K562 (cell line): ENCODE data around the gene BCAS3. TPM values are rescaled to one million over a fixed set of nuclear protein-coding genes. Genes with fewer than 3 reads are reported as not detected.

Experiments
- ATAC-seq: fragments of 200-7000 bp; cut with Tn5 transposase; 3 replicates; pipeline ENCODE4 v1.9.1; 2020; ENCODE audit warnings: moderate library complexity
- BruUV-seq: library from RNA; stranded (reverse); fragments of 400-500 nt; replicated peaks from 2 replicates; lab custom pipeline; 2021; lab: Mats Ljungman, UMichigan
- CTCF ChIA-PET: fragments of 300-600 bp; formaldehyde crosslinking; extraction: SDS; loops from one replicate; lab custom pipeline; 2021; ENCODE audit warnings: low intra/inter-chr PET ratio; lab: Yijun Ruan, JAX
- POLR2A ChIA-PET: fragments of 300-600, 350-650 bp; sonication (Branson Sonifier 250); formaldehyde crosslinking; extraction: SDS; loops from one replicate; lab custom pipeline; 2021; ENCODE audit warnings: antibody characterized with exemption, inconsistent platforms; lab: Yijun Ruan, JAX
- DNase-seq, 4 experiments: peaks; one replicate each; pipeline versions ENCODE4 v3.0.0 to v3.0.0-alpha.2; 2011 to 2018; ENCODE audit warnings: low spot score in 3 of 4, mixed read lengths in 3 of 4; ENCODE audit errors: extremely low read depth in 1 of 4
- FAIRE-seq: peaks from 2 replicates; lab custom pipeline; 2011; peaks lifted over from hg19 to GRCh38; lab: Jason Lieb, UNC
- H2AFZ ChIP-seq: 2 replicates; pipeline ENCODE4 v1.6.0; 2011; ENCODE audit warnings: low read depth, low read length, control low read depth, inconsistent platforms
- H3K27ac ChIP-seq: fragments of 200-600 bp; 3 replicates; pipeline ENCODE4 v1.8.0; 2011; ENCODE audit warnings: low read depth, mild to moderate bottlenecking, control low read depth, inconsistent platforms, low read length, moderate library complexity, mixed read lengths; ENCODE audit errors: extremely low read depth
- H3K27me3 ChIP-seq, 2 experiments: fragments of 300-600 bp in 1 of 2; 2 replicates in 1 of 2; 3 replicates in 1 of 2; pipeline versions ENCODE4 v1.6.0 to v1.8.0; 2011; ENCODE audit warnings: inconsistent platforms in 2 of 2, low read length in 2 of 2, mild to moderate bottlenecking in 1 of 2, mixed read lengths in 1 of 2, moderate library complexity in 1 of 2; ENCODE audit not compliant: control insufficient read depth in 2 of 2, insufficient read depth in 2 of 2
- H3K36me3 ChIP-seq: fragments of 300-600 bp; 3 replicates; pipeline ENCODE4 v1.8.0; 2011; ENCODE audit warnings: mild to moderate bottlenecking, low read length, inconsistent platforms; ENCODE audit not compliant: control insufficient read depth, insufficient read depth
- H3K4me1 ChIP-seq, 2 experiments: fragments of 200-600 bp in 1 of 2; replicated peaks in 1 of 2; 2 replicates in 1 of 2; 3 replicates in 1 of 2; pipeline versions ENCODE4 v1.5.1 to v1.8.0; 2011; ENCODE audit warnings: inconsistent platforms in 2 of 2, low read length in 2 of 2, mild to moderate bottlenecking in 1 of 2, mixed read lengths in 1 of 2, moderate library complexity in 1 of 2; ENCODE audit not compliant: control insufficient read depth in 2 of 2, insufficient read depth in 2 of 2
- H3K4me2 ChIP-seq: 2 replicates; pipeline ENCODE4 v1.6.1; 2011; ENCODE audit warnings: low read length, control low read depth, inconsistent platforms, mixed read lengths; ENCODE audit not compliant: insufficient read depth
- H3K4me3 ChIP-seq: fragments of 200-600 bp; sonication (generic), shearing (Covaris generic); 2 replicates; pipeline ENCODE4 v1.5.1; 2016; ENCODE audit warnings: control low read depth, inconsistent platforms
- H3K79me2 ChIP-seq: fragments of 200-600 bp; 3 replicates; pipeline ENCODE4 v1.8.0; 2011; ENCODE audit warnings: low read length, inconsistent platforms; ENCODE audit not compliant: control insufficient read depth, insufficient read depth
- H3K9ac ChIP-seq, 2 experiments: 2 replicates each; pipeline versions ENCODE4 v1.6.0 to v1.6.1; 2011; ENCODE audit warnings: low read depth in 2 of 2, low read length in 2 of 2, control low read depth in 1 of 2, inconsistent platforms in 1 of 2, mild to moderate bottlenecking in 1 of 2, mixed read lengths in 1 of 2; ENCODE audit not compliant: insufficient read depth in 1 of 2
- H3K9me1 ChIP-seq: one replicate; pipeline ENCODE4 v1.6.0; 2011; ENCODE audit warnings: inconsistent platforms, mild to moderate bottlenecking, low read length, moderate library complexity; ENCODE audit not compliant: control insufficient read depth, insufficient read depth
- H3K9me3 ChIP-seq: replicated peaks from 2 replicates; pipeline ENCODE4 v1.5.1; 2011; ENCODE audit warnings: low read depth, low read length, inconsistent platforms; ENCODE audit not compliant: control insufficient read depth, insufficient read depth
- H4K20me1 ChIP-seq: replicated peaks from 2 replicates; pipeline ENCODE4 v1.6.1; 2011; ENCODE audit warnings: low read length, inconsistent platforms, mixed read lengths; ENCODE audit not compliant: control insufficient read depth, insufficient read depth
- NFE2L1 ChIP-seq: fragments of 450-650 bp; IDR thresholded peaks from 2 replicates; pipeline ENCODE4 v1.6.1; 2016; ENCODE audit warnings: missing genetic modification characterization, low read depth, mild to moderate bottlenecking, missing compliant biosample characterization, moderate library complexity, borderline replicate concordance
- NFIC ChIP-seq: fragments of 450-650 bp; IDR thresholded peaks from 2 replicates; pipeline ENCODE4 v1.6.1; 2017; ENCODE audit warnings: mild to moderate bottlenecking, inconsistent platforms
- WGBS: fragments of 100-300 bp; shearing (Covaris generic); methylation state at CpG from one replicate; pipeline ENCODE4 v1.1.6; 2016; ENCODE audit warnings: low coverage, mixed read lengths; ENCODE audit not compliant: insufficient coverage; ENCODE audit errors: missing lambda C conversion rate; 5-methylcytosine and 5-hydroxymethylcytosine counted together
- in situ Hi-C: fragments of 300-500 bp; cut with MboI; formaldehyde crosslinking; loops from 4 replicates; pipeline ENCODE4 v1.15.0; 2018; ENCODE audit warnings: inconsistent platforms, mixed read lengths
- intact Hi-C: fragments of 100-400 bp; cut with micrococcal nuclease; formaldehyde crosslinking; loops from 2 replicates; pipeline ENCODE4 v1.14.2; 2022
- polyA plus RNA-seq, 8 experiments: library from polyadenylated mRNA; depleted of rRNA in 4 of 8; stranded (reverse) in 5 of 8; unstranded in 3 of 8; fragments of >200 nt; fragmentation: Nextera tagmentation in 2 of 8; fragmentation: Illumina TruSeq in 1 of 8; extraction: Ambion mirVana in 2 of 8; extraction: Trizol in 1 of 8; gene quantifications; 2 replicates each; pipeline versions ENCODE4 v1.2.1 to v1.2.3, GENCODE V29; 2011 to 2014; ENCODE audit warnings: inconsistent platforms in 1 of 8, missing spikeins in 1 of 8
- total RNA-seq, 7 experiments: library from RNA; depleted of rRNA in 6 of 7; stranded (reverse); fragments of >200 nt in 6 of 7; fragmentation: Illumina TruSeq in 2 of 7; extraction: Trizol in 2 of 7; gene quantifications; 2 replicates each; pipeline versions ENCODE4 v1.2.1 to v1.2.3, GENCODE V29; 2011 to 2021; ENCODE audit warnings: low replicate concordance in 1 of 7
- TF ChIP-seq, protein P1 (sequence below), 3 experiments: fragments of 200-800 bp in 1 of 3; fragments of 250-450 bp in 1 of 3; fragments of 450-650 bp in 1 of 3; sonication (Bioruptor Pico) in 1 of 3; sonication (Bioruptor generic) in 1 of 3; formaldehyde crosslinking in 1 of 3; IDR thresholded peaks; 2 replicates each; pipeline versions ENCODE4 v1.6.1 to v1.8.0; 2016 to 2022; ENCODE audit warnings: mild to moderate bottlenecking in 2 of 3, missing genetic modification characterization in 2 of 3, missing compliant biosample characterization in 1 of 3, moderate library complexity in 1 of 3
- TF ChIP-seq, protein P2 (sequence below): fragments of 200-800 bp; sonication (Bioruptor generic); IDR thresholded peaks from 2 replicates; pipeline ENCODE4 v1.6.1; 2016; ENCODE audit warnings: missing genetic modification characterization, missing compliant biosample characterization

The BCAS3 gene
- total and polyA plus RNA-seq, 9 of the 15 experiments (the other 6 are each of a cell fraction or from before 2014, with no cell fraction given), result 1.9 to 5.5 (median 3.5) TPM

DNA sequence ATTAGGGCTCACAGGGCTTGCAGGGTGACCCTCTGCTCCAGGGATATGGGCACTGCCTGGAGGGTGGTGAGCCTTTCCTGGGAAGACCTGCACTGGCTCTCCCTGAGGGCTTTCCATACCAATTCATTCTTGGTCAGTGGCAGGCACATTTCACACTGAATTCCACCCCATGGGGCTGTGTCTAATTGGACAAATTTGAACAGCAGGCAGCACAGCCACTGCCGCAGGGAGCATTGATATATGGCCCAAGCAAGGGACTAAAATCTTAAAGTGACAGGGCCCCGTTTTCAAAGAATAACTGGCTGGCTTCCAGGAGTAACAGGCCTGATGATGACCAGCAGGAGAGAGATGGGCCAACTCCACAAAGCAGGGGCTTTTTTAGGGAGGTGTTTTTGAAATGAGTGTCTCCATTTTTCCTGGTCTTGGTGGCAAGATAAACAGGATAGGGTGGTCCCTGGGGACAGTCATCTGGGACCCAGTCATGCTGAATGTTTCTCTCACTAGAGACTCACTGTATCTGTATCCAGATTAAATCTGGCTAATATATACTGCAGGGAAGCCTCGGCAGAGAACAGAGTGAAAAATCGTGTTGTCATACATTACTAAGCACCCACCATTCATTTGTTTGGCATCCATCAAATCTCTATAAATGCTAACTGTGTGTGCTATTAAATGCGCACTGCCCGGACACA lies 647.9 kb downstream of the BCAS3 start:
- CTCF ChIA-PET, result no interaction called here
- no peak for FAIRE-seq
- H3K36me3 ChIP-seq, result no peaks in the 10 kb centered on the region
- no peak overlapping the region for H3K4me3 ChIP-seq
- H4K20me1 ChIP-seq, result no peaks in the 10 kb centered on the region; the same call in 1 of the 2 replicates
- H3K9me1 ChIP-seq, result no peaks in the 10 kb centered on the region
- no peak overlapping the region for H2AFZ ChIP-seq
- no peaks in the 10 kb centered on the region for H3K79me2 ChIP-seq
- TF ChIP-seq NFIC, result 0 out of 2 replicates have a peak, but pooled peaks have one; percentile 21
- no peak for TF ChIP-seq NFE2L1 (tag)
- TF ChIP-seq, all 486 proteins: peak for 1
- peaks cover 22 to 26% of the 10 kb centered on the region in 2 experiments for H3K27me3 ChIP-seq
- POLR2A ChIA-PET, result no interaction called here
- WGBS, result 1% methylated on average over 6 of the region's 6 CpGs
- no peak overlapping the region for H3K4me2 ChIP-seq
- in situ Hi-C loops (no loop called here), intact Hi-C loops (no loop called here)
- ATAC-seq, result no peak
- no peak overlapping the region for H3K27ac ChIP-seq
- no peak overlapping the region for H3K9ac ChIP-seq
- DNase-seq, result no peak
- H3K9me3 ChIP-seq, result no peaks in the 10 kb centered on the region
- BruUV-seq, result no TSS peak
- no peaks in the 10 kb centered on the region for H3K4me1 ChIP-seq

DNA sequence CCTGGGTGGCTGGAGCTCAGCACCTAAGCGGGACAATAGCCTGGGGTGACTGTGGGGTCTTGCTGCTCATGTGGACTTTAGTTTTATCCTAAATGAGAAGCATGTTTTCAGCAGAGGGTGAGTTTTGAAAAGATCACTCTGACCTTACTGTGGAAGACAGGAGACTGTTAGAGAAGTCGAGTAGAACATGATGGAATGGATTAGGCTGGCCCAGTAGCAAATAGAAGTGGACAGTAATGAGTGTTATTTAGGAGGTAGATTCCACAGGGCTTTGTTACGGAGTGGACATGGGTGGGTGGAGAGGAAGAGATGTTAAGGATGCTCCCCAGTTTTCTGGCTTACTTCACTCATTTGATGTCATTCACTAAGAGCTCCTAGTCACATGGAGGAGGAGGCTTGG lies 648.7 kb downstream of the BCAS3 start:
- POLR2A ChIA-PET, result no interaction called here
- no peaks in the 10 kb centered on the region for H3K9me3 ChIP-seq
- H2AFZ ChIP-seq, result no peak overlapping the region
- peaks cover 20 to 27% of the 10 kb centered on the region in 2 experiments for H3K27me3 ChIP-seq
- intact Hi-C loops, result no loop called here
- no peaks in the 10 kb centered on the region; the same call in 1 of the 2 replicates for H4K20me1 ChIP-seq
- H3K9me1 ChIP-seq, result no peaks in the 10 kb centered on the region
- WGBS, result 7% methylated on average over 3 of the region's 3 CpGs
- H3K27ac ChIP-seq, result no peak overlapping the region
- FAIRE-seq (no peak), DNase-seq (no peak), ATAC-seq (no peak)
- no peak overlapping the region for H3K4me2 ChIP-seq
- no peak overlapping the region for H3K9ac ChIP-seq
- H3K4me1 ChIP-seq, result no peaks in the 10 kb centered on the region
- no peak overlapping the region for H3K4me3 ChIP-seq
- in situ Hi-C loops, result no loop called here
- CTCF ChIA-PET, result no interaction called here
- no peaks in the 10 kb centered on the region for H3K79me2 ChIP-seq
- BruUV-seq, result no TSS peak
- H3K36me3 ChIP-seq, result no peaks in the 10 kb centered on the region
- TF ChIP-seq, protein P1, sequence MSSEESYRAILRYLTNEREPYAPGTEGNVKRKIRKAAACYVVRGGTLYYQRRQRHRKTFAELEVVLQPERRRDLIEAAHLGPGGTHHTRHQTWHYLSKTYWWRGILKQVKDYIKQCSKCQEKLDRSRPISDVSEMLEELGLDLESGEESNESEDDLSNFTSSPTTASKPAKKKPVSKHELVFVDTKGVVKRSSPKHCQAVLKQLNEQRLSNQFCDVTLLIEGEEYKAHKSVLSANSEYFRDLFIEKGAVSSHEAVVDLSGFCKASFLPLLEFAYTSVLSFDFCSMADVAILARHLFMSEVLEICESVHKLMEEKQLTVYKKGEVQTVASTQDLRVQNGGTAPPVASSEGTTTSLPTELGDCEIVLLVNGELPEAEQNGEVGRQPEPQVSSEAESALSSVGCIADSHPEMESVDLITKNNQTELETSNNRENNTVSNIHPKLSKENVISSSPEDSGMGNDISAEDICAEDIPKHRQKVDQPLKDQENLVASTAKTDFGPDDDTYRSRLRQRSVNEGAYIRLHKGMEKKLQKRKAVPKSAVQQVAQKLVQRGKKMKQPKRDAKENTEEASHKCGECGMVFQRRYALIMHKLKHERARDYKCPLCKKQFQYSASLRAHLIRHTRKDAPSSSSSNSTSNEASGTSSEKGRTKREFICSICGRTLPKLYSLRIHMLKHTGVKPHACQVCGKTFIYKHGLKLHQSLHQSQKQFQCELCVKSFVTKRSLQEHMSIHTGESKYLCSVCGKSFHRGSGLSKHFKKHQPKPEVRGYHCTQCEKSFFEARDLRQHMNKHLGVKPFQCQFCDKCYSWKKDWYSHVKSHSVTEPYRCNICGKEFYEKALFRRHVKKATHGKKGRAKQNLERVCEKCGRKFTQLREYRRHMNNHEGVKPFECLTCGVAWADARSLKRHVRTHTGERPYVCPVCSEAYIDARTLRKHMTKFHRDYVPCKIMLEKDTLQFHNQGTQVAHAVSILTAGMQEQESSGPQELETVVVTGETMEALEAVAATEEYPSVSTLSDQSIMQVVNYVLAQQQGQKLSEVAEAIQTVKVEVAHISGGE (CRISPR knock-in tag; IDR thresholded peaks at IDR 0.05), result peak in 1 of 3 experiments; percentile 47; a peak in 2 of 6 replicates
- TF ChIP-seq, protein P2, sequence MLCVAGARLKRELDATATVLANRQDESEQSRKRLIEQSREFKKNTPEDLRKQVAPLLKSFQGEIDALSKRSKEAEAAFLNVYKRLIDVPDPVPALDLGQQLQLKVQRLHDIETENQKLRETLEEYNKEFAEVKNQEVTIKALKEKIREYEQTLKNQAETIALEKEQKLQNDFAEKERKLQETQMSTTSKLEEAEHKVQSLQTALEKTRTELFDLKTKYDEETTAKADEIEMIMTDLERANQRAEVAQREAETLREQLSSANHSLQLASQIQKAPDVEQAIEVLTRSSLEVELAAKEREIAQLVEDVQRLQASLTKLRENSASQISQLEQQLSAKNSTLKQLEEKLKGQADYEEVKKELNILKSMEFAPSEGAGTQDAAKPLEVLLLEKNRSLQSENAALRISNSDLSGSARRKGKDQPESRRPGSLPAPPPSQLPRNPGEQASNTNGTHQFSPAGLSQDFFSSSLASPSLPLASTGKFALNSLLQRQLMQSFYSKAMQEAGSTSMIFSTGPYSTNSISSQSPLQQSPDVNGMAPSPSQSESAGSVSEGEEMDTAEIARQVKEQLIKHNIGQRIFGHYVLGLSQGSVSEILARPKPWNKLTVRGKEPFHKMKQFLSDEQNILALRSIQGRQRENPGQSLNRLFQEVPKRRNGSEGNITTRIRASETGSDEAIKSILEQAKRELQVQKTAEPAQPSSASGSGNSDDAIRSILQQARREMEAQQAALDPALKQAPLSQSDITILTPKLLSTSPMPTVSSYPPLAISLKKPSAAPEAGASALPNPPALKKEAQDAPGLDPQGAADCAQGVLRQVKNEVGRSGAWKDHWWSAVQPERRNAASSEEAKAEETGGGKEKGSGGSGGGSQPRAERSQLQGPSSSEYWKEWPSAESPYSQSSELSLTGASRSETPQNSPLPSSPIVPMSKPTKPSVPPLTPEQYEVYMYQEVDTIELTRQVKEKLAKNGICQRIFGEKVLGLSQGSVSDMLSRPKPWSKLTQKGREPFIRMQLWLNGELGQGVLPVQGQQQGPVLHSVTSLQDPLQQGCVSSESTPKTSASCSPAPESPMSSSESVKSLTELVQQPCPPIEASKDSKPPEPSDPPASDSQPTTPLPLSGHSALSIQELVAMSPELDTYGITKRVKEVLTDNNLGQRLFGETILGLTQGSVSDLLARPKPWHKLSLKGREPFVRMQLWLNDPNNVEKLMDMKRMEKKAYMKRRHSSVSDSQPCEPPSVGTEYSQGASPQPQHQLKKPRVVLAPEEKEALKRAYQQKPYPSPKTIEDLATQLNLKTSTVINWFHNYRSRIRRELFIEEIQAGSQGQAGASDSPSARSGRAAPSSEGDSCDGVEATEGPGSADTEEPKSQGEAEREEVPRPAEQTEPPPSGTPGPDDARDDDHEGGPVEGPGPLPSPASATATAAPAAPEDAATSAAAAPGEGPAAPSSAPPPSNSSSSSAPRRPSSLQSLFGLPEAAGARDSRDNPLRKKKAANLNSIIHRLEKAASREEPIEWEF (CRISPR knock-in tag), result no peak
